Measurements from ENCODE around the gene TTLL11.

The TTLL11 gene

DNA sequence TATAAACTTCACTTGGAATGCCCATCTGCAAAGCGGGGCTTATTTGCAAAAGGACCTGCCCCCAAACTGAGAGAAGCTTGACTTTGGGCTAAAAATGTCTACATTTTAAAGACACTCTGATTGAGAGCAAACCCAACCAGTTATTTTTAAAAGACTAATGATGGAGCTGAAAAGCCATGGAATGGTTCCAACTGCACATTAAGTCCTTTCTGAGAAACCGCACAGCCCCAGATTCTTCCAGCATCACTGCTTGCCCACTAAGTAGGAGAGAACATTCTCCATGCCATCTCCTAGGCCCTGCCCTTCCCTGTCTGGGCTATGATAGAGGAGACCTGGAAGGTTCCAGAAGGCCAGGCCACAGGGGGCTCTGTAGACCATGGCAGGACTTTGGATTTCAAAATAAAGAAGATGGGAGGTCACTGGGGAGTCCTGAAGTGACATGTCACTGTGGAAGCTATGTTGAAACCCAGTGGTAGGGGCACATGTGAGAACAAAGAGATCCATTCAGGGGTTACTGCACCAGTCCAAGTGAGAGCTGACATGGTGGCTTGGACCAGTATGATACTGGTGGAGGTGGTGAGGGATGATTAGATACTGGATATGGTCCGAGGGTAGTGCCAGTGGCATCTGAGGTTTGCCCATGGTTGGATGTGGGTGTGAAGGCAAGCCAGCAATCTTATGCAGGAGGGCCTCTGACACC is 262.5 kb downstream of the TTLL11 start:
- no peak for DNase-seq (ENCODE audit: low read depth)

- no peak for DNase-seq (ENCODE audit: low read depth)
Measured at GRCh38 chr9:121827251-121827967, 265.7 kb downstream of the TTLL11 start.

DNA sequence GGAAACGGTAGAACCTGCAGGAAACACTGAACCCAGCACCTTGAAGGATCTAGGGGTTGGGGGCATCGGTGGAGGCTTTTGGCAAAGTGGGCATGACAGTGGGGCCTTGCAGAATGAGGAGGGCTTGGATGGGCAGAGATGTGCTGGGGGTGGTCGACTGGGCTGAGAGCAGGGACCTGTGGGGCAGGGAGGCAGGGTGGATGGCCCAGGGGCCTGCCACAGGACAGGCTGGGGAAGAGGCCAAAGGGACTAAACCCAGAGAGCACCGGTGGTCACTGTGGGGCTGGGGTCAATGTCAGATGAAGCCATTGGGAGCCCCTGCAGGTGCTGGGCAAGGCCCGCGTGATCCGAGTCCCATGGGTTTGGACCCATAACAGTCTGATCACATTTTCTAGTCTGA is 266.4 kb downstream of the TTLL11 start:
- DNase-seq (ENCODE audit: low read depth), result no peak

DNA sequence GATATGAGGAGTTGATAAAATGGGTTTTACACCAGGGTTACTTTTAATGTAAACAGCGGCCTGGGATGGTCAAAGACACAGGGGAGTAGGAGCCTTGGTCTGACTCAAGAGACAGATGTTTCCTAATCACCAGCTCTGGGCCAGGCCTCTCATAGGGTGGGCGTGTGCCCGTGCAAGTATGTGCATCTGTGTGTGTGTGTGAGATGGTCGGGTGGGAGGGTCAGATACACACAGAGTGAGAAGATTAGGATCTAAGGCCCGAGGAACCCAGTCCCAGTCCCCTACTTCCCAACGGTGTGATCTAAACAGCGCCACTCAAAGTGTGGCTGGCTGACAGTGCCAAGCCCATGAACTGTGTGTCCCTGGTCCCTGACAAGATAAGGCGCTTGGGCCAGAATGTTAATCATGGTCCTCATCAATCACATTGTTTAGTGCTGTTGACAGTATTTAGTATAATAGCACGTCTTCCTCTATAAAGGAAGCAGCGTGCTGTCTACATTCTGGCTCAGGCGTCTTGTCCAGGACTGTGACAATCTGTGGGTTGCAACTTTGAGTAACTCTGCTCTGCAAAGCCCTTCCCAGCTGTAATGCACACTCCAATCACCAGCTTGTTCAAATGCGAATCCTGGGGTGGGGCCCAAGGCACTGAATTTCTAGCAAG is 267.9 kb downstream of the TTLL11 start:
- no peak for DNase-seq (ENCODE audit: low read depth)

DNA sequence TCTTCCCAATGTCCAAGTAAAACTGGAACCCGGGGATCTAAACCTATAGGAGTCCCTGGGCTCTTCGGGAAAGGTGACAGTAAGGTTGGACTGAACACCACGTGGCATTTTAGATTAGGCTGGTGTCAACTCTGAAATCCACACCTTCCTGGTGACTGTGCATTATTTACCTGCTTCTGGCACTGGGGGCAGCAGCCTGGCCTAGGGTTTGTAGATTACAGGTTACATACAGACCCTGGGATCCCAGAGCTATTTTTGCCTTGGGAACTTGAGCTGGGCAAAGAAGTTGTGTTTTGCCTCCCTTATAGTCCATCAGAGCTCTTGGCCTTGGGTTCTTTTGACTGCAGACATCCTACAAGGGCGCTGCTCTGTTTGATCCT is 268.5 kb downstream of the TTLL11 start:
- no peak for DNase-seq (ENCODE audit: low read depth)

- no peak for DNase-seq (ENCODE audit: low read depth)
Measured at GRCh38 chr9:121823451-121824169, 269.5 kb downstream of the TTLL11 start.

GRCh38 chr9:121822093-121823085 is 270.7 kb downstream of the TTLL11 start:
- DNase-seq (ENCODE audit: low read depth), result no peak

- DNase-seq (ENCODE audit: low read depth), result no peak
Measured at GRCh38 chr9:121821326-121821725, 271.8 kb downstream of the TTLL11 start.

DNA sequence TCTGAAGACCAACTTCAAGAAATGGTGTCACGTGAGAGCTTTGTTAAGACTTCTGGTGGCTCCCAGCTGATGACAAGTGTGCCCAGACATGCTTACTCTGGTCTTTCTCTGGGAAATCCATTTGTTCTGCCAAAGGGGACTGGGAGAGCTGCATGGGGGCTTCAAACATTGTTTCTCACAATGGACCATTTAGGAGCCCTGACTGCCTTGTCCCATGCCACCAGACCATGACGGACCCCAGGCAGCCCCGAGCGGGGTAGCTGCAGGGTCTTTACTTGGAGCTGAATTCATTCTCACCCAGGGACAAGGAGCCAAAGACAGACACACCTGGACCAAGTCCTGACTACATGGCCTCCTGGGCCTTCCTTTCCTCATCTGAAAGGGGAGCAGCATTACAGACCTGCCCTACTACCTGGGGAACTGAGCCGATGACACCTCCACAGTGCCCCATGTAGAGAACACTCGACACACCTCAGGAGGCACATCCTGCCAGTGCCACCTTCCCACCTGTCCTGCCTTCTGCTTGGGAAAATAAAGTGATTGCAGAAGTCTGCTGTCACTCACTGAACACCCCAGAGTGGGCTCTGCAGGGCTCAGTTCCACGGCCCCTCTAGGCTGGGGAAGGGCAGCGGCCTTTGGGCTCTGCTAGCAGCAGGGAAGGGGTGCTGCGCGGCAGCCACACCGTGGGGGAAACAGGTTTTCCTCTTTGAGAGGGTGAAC is 272.7 kb downstream of the TTLL11 start:
- DNase-seq (ENCODE audit: low read depth), result no peak

GRCh38 chr9:121819428-121820231 is 273.5 kb downstream of the TTLL11 start:
- no peak for DNase-seq (ENCODE audit: low read depth)

DNA sequence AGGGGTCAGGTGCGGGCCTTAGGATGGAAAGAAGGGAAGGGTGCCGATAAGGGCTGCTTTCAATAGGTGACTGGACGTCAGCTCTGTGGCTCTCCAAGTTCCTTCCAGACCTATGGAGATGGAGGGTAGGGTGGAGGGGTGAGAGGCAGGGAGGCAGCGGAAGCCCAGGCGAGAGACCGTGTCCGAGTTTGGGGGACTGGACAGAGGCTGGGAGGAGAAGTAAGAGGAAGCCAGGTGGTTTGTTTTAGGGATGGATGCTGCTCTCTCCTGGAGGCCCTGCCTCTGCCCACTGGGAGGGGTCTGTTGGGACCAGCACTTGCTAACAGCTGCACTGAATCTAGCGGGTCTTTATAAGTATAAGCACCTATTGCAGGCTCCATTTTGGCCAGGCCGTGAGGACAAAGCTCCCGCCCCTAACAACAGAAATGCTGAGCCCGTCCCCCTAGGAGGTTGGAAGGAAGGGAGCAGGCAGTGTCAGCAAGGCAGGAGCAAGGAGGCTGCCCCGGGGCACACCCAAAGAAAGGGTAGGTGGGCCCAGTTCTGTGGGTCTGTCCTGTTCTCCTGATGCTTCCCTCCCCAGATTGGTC is 274.2 kb downstream of the TTLL11 start:
- DNase-seq (ENCODE audit: low read depth), result no peak

DNA sequence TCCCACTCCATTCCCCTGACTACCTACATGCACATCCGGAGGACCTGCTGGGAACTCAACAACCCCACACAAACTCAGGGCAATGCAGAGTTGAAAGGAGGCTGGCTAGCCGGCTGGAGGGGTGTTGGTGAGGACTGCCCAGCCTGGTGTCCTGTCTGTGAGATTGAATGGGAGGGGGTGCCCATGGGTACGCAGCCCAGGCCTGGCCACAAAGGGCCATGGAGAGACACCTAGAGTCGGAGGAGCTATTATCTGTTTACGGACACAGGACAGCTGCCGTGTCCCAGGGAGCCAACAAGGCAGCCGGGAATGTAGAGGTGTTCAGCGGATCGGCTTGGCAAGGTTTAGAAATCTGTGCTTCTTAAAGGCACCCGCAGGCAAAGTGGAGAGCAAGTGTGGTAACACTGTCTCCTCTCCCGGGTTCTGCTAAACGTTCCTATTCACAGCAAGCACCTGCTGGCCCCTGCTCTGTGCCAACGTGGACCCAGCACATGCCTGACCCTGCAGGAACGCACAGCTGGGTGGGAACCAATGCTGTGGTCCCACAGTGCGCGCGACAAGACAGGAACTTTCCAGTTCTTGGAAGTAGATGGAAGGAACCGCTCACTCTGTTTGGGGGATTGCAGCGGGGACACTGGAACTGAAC is 275.0 kb downstream of the TTLL11 start:
- no peak for DNase-seq (ENCODE audit: low read depth)

- no peak for DNase-seq (ENCODE audit: low read depth)
Measured at GRCh38 chr9:121817476-121817875, 275.6 kb downstream of the TTLL11 start.

DNA sequence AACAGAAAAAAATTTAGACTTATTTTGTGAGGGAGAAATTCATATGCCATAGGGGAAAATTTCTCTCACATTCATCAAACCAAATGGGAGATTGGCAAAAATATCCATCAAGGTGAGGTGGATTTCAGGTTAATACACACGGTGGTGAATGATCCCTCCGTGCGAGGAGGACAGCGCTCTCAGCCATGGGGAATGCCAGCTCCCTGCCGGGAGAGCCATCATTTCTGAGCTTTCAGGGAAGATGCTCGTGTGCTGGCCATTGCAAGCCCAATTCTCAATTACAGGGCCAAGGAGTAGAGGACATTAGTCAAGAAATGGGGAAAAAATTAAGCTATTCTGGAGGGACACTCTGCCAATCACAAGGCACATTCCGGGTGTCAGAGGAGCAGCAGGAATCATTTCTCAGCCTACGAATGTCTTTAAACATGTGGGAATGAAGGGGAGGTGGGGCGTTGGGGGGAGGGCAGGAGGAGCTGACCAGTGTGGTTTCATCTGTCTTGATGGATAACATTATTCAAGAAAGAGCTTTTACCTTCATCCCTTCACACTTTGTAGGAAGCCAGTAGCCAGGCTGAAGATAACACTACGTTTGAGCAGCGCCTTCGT is 276.2 kb downstream of the TTLL11 start:
- DNase-seq (ENCODE audit: low read depth), result no peak

DNA sequence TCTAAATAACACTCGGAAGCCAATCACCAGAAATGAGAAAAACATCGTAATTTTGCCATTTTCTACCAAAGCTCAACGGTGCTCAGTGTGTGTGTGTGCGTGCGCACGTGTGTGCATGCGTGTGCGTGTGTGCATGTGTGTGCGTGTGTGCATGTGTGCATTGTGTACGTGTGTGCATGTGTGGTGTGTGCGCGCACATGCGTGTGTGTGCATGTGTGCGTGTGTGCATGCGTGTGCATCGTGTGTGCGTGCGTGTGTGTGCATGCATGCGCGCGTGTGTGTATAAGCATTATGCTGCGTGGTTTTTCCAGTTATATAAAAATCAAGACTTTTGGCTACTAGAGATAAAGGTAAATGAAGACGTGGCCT is 276.7 kb downstream of the TTLL11 start:
- no peak for DNase-seq (ENCODE audit: low read depth)

GRCh38 chr9:121815546-121816448 is 277.3 kb downstream of the TTLL11 start:
- DNase-seq (ENCODE audit: low read depth), result no peak

GRCh38 chr9:121815084-121815483 is 278.0 kb downstream of the TTLL11 start:
- DNase-seq (ENCODE audit: low read depth), result no peak

GRCh38 chr9:121814594-121814993 is 278.5 kb downstream of the TTLL11 start:
- DNase-seq (ENCODE audit: low read depth), result no peak

All from activated T-helper 1 cell treated with Interleukin-2 at 50 U/mL for 16 hours (primary cell).